Measurements from ENCODE around the gene RALGPS2.
A peak's percentile ranks its signal among the peaks of the same experiment; 100 is the strongest.

Gene RALGPS2

DNA sequence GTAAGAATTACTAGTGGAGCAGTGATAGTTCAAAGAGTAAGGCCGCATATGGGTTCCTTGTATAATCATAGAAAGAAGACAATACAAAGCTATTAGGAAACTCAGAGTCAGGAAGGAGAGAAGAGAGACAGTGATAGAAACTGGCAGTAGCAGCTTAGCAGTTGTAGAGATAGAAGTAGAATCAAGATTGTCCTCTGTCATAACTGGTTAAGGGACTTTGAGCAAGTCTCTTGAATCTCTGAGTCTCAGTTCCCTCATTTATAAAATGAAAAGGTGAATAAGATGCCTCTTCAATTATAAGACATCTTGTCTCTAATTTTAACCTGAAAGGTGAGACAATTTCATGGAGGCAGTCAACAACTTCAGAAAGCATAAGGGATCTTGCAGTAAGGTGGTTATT lies 6.5 kb upstream of the RALGPS2 start:
- H3K9me3 ChIP-seq (ENCODE audit: control insufficient read depth, insufficient read depth, low read depth, low read length) = no peaks in the 10 kb centered on the region
- no peak overlapping the region for H3K27ac ChIP-seq (ENCODE audit: extremely low read depth, low read depth, low read length)
- CTCF ChIA-PET = interaction anchor here (0.7 kb wide), 1 partner anchor 176 kb away, joined by 5 read pairs; no protein-coding TSS in a partner anchor
- H3K4me1 ChIP-seq (ENCODE audit: control insufficient read depth, insufficient read depth, low read length) = no peaks in the 10 kb centered on the region
- TF ChIP-seq ZNF146 (tag by site-specific recombination; IDR thresholded peaks at IDR 0.05) = no peak
- TF ChIP-seq ZNF830 (tag by site-specific recombination; IDR thresholded peaks at IDR 0.05; ENCODE audit: low read depth) = no peak
- TF ChIP-seq ZNF211 (tag by site-specific recombination; IDR thresholded peaks at IDR 0.05; ENCODE audit: low read depth) = no peak
- no peak for TF ChIP-seq GLIS1 (tag by site-specific recombination; IDR thresholded peaks at IDR 0.05)
- no peak for TF ChIP-seq SP2 (tag by site-specific recombination; IDR thresholded peaks at IDR 0.05)
- TF ChIP-seq SP3 (tag by site-specific recombination; IDR thresholded peaks at IDR 0.05) = no peak
- TF ChIP-seq, protein P1, sequence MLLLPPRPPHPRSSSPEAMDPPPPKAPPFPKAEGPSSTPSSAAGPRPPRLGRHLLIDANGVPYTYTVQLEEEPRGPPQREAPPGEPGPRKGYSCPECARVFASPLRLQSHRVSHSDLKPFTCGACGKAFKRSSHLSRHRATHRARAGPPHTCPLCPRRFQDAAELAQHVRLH (tag by site-specific recombination; IDR thresholded peaks at IDR 0.05) = no peak
- no peak for TF ChIP-seq ZNF530 (tag by site-specific recombination; IDR thresholded peaks at IDR 0.05; ENCODE audit: low read depth)
- TF ChIP-seq, protein P2, sequence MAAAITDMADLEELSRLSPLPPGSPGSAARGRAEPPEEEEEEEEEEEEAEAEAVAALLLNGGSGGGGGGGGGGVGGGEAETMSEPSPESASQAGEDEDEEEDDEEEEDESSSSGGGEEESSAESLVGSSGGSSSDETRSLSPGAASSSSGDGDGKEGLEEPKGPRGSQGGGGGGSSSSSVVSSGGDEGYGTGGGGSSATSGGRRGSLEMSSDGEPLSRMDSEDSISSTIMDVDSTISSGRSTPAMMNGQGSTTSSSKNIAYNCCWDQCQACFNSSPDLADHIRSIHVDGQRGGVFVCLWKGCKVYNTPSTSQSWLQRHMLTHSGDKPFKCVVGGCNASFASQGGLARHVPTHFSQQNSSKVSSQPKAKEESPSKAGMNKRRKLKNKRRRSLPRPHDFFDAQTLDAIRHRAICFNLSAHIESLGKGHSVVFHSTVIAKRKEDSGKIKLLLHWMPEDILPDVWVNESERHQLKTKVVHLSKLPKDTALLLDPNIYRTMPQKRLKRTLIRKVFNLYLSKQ (tag by site-specific recombination; IDR thresholded peaks at IDR 0.05; ENCODE audit: borderline replicate concordance) = no peak
- no peak for TF ChIP-seq ZNF23 (tag by site-specific recombination; IDR thresholded peaks at IDR 0.05; ENCODE audit: borderline replicate concordance)
- no peak for TF ChIP-seq HOXC10 (CRISPR knock-in tag; IDR thresholded peaks at IDR 0.05)
- TF ChIP-seq ZBTB17 (tag by site-specific recombination; IDR thresholded peaks at IDR 0.05) = no peak
- TF ChIP-seq, protein P3, sequence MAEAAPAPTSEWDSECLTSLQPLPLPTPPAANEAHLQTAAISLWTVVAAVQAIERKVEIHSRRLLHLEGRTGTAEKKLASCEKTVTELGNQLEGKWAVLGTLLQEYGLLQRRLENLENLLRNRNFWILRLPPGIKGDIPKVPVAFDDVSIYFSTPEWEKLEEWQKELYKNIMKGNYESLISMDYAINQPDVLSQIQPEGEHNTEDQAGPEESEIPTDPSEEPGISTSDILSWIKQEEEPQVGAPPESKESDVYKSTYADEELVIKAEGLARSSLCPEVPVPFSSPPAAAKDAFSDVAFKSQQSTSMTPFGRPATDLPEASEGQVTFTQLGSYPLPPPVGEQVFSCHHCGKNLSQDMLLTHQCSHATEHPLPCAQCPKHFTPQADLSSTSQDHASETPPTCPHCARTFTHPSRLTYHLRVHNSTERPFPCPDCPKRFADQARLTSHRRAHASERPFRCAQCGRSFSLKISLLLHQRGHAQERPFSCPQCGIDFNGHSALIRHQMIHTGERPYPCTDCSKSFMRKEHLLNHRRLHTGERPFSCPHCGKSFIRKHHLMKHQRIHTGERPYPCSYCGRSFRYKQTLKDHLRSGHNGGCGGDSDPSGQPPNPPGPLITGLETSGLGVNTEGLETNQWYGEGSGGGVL (tag by site-specific recombination; IDR thresholded peaks at IDR 0.05) = no peak
- TF ChIP-seq, protein P4, sequence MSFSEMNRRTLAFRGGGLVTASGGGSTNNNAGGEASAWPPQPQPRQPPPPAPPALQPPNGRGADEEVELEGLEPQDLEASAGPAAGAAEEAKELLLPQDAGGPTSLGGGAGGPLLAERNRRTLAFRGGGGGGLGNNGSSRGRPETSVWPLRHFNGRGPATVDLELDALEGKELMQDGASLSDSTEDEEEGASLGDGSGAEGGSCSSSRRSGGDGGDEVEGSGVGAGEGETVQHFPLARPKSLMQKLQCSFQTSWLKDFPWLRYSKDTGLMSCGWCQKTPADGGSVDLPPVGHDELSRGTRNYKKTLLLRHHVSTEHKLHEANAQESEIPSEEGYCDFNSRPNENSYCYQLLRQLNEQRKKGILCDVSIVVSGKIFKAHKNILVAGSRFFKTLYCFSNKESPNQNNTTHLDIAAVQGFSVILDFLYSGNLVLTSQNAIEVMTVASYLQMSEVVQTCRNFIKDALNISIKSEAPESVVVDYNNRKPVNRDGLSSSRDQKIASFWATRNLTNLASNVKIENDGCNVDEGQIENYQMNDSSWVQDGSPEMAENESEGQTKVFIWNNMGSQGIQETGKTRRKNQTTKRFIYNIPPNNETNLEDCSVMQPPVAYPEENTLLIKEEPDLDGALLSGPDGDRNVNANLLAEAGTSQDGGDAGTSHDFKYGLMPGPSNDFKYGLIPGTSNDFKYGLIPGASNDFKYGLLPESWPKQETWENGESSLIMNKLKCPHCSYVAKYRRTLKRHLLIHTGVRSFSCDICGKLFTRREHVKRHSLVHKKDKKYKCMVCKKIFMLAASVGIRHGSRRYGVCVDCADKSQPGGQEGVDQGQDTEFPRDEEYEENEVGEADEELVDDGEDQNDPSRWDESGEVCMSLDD (tag by site-specific recombination; IDR thresholded peaks at IDR 0.05) = no peak
- no peak for TF ChIP-seq ZSCAN30 (tag by site-specific recombination; IDR thresholded peaks at IDR 0.05)
- TF ChIP-seq OSR2 (tag by site-specific recombination; IDR thresholded peaks at IDR 0.05) = no peak
- TF ChIP-seq ZNF777 (tag by site-specific recombination; IDR thresholded peaks at IDR 0.05; ENCODE audit: borderline replicate concordance) = no peak
- H3K4me3 ChIP-seq (ENCODE audit: low read depth, low read length) = no peak overlapping the region
- POLR2A ChIA-PET = no interaction called here
- no peaks in the 10 kb centered on the region for H3K36me3 ChIP-seq (ENCODE audit: control insufficient read depth in 2 of 2, insufficient read depth in 1 of 2, low read length in 2 of 2)

DNA sequence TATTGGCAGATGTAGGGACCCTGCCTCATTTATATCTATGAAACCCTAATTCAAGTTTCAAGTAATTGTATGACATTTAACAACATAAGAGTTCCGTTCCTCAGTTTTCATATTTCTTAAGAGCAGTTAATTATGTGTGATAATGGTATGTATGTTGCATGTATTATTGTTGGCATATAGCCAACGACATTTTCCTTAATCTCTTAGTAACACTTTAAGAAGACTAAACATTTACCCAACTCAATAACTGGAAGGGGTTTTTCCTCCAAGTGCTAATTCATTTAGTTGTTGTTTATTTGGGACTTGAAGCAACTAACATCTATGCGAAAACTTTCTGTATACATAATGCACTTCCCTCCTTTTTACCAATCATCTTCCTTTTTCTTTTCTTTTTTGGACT lies 1.5 kb upstream of the RALGPS2 start:
- H3K4me1 ChIP-seq (ENCODE audit: control insufficient read depth, insufficient read depth, low read length) = peaks cover 12% of the 10 kb centered on the region
- POLR2A ChIA-PET = no interaction called here
- H3K9me3 ChIP-seq (ENCODE audit: control insufficient read depth, insufficient read depth, low read depth, low read length) = no peaks in the 10 kb centered on the region
- H3K36me3 ChIP-seq (ENCODE audit: control insufficient read depth in 2 of 2, insufficient read depth in 1 of 2, low read length in 2 of 2) = no peaks in the 10 kb centered on the region
- CTCF ChIA-PET = no interaction called here
- H3K4me3 ChIP-seq (ENCODE audit: low read depth, low read length) = no peak overlapping the region
- no peak overlapping the region for H3K27ac ChIP-seq (ENCODE audit: extremely low read depth, low read depth, low read length)
- no peak for TF ChIP-seq ZNF169 (tag by site-specific recombination; IDR thresholded peaks at IDR 0.05)
- TF ChIP-seq, protein P5, sequence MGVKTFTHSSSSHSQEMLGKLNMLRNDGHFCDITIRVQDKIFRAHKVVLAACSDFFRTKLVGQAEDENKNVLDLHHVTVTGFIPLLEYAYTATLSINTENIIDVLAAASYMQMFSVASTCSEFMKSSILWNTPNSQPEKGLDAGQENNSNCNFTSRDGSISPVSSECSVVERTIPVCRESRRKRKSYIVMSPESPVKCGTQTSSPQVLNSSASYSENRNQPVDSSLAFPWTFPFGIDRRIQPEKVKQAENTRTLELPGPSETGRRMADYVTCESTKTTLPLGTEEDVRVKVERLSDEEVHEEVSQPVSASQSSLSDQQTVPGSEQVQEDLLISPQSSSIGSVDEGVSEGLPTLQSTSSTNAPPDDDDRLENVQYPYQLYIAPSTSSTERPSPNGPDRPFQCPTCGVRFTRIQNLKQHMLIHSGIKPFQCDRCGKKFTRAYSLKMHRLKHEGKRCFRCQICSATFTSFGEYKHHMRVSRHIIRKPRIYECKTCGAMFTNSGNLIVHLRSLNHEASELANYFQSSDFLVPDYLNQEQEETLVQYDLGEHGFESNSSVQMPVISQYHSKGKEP (tag by site-specific recombination; IDR thresholded peaks at IDR 0.05) = peak; percentile 22; the same call in 1 of the 2 replicates
- TF ChIP-seq, protein P6, sequence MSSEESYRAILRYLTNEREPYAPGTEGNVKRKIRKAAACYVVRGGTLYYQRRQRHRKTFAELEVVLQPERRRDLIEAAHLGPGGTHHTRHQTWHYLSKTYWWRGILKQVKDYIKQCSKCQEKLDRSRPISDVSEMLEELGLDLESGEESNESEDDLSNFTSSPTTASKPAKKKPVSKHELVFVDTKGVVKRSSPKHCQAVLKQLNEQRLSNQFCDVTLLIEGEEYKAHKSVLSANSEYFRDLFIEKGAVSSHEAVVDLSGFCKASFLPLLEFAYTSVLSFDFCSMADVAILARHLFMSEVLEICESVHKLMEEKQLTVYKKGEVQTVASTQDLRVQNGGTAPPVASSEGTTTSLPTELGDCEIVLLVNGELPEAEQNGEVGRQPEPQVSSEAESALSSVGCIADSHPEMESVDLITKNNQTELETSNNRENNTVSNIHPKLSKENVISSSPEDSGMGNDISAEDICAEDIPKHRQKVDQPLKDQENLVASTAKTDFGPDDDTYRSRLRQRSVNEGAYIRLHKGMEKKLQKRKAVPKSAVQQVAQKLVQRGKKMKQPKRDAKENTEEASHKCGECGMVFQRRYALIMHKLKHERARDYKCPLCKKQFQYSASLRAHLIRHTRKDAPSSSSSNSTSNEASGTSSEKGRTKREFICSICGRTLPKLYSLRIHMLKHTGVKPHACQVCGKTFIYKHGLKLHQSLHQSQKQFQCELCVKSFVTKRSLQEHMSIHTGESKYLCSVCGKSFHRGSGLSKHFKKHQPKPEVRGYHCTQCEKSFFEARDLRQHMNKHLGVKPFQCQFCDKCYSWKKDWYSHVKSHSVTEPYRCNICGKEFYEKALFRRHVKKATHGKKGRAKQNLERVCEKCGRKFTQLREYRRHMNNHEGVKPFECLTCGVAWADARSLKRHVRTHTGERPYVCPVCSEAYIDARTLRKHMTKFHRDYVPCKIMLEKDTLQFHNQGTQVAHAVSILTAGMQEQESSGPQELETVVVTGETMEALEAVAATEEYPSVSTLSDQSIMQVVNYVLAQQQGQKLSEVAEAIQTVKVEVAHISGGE (tag by site-specific recombination; conservative IDR thresholded peaks at IDR 0.05; ENCODE audit: low read depth) = no peak
- no peak for TF ChIP-seq ZBTB7A (tag by site-specific recombination; IDR thresholded peaks at IDR 0.05; ENCODE audit: low read depth)
- TF ChIP-seq, protein P7, sequence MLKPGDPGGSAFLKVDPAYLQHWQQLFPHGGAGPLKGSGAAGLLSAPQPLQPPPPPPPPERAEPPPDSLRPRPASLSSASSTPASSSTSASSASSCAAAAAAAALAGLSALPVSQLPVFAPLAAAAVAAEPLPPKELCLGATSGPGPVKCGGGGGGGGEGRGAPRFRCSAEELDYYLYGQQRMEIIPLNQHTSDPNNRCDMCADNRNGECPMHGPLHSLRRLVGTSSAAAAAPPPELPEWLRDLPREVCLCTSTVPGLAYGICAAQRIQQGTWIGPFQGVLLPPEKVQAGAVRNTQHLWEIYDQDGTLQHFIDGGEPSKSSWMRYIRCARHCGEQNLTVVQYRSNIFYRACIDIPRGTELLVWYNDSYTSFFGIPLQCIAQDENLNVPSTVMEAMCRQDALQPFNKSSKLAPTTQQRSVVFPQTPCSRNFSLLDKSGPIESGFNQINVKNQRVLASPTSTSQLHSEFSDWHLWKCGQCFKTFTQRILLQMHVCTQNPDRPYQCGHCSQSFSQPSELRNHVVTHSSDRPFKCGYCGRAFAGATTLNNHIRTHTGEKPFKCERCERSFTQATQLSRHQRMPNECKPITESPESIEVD (tag by site-specific recombination; IDR thresholded peaks at IDR 0.05) = peak; percentile 65

All from HEK293 (cell line).